Heart left ventricle (tissue), 13 donors: ENCODE measurements around the gene BRWD1.

ENCODE experiments used
- CTCF ChIP-seq, 12 donors: fragments of 200-600 bp; sonication (generic) in 4 of 12; IDR thresholded peaks; one replicate each; pipeline versions ENCODE4 v1.5.0 to v1.8.0; 2018 to 2022; ENCODE audit warnings: antibody characterized with exemption in 12 of 12, mild to moderate bottlenecking in 5 of 12
- POLR2A ChIP-seq, 2 donors: fragments of 450-650 bp; IDR thresholded peaks; one replicate each; pipeline ENCODE4 v1.6.1; 2017; ENCODE audit warnings: antibody characterized with exemption in 2 of 2, mild to moderate bottlenecking in 2 of 2, moderate library complexity in 2 of 2
- donor health status: ischemic (EF 13 %, LVEDD 7.1; RV severe dilation, severe dysfunction).
- donor health status: DM: no; HTN: yes; CAD: no.
- donor health status: DM: no; HTN: no; CAD: no.
- donor health status: ischemic (EF 25% LVEDD 6.9; RV normal size, moderate dysfunction).
- donor health status: ischemic (EF 25% LVEDD 5.7; RV mildly dilated, moderate dysfunction).
- donor health status: ischemic (EF 35%, LVEDD 5.7; RV mildly dilated, moderate dysfunction).
- donor health status: nonischemic (EF 11% LVEDD 7.7; RV severe dilation, severe dysfunction).
- donor health status: DM: yes; HTN: yes; CAD: no.
- donor health status: PGD.
- donor health status: ischemic (EF 29% LVEDD 5.4; RV normal size, mild dysfunction).
- donor health status: nonischemic (EF 23%, LVEDD 6.1; RV moderate dilation, normal function).

- no peak for TF ChIP-seq CTCF (IDR thresholded peaks at IDR 0.05)
- no peak for TF ChIP-seq POLR2A (IDR thresholded peaks at IDR 0.05)
Observed at GRCh38 chr21:39265603-39266002, 47.8 kb downstream of the BRWD1 start.
